Glutamatergic neuron (in vitro differentiated cells): ENCODE data around the gene RETSAT. TPM values are rescaled to one million over a fixed set of nuclear protein-coding genes. Genes with fewer than 3 reads are reported as not detected.
"Not testable (repeated sequence)": the region's sequence is repeated elsewhere in the genome, so short reads cannot be mapped to it uniquely, and the experiment has no call there.

Experiments
- DNase-seq: peaks from one replicate; pipeline ENCODE4 v3.0.0; 2022
- H3K27ac Mint-ChIP-seq: one replicate; pipeline ENCODE4 v1.8.0; 2020; ENCODE audit warnings: mild to moderate bottlenecking, mixed read lengths, inconsistent platforms; ENCODE audit not compliant: unreplicated experiment
- H3K27me3 Mint-ChIP-seq: one replicate; pipeline ENCODE4 v1.8.0; 2020; ENCODE audit warnings: mild to moderate bottlenecking, moderate library complexity, mixed read lengths, inconsistent platforms; ENCODE audit not compliant: unreplicated experiment
- H3K36me3 Mint-ChIP-seq: one replicate; pipeline ENCODE4 v1.8.0; 2020; ENCODE audit warnings: mild to moderate bottlenecking, mixed read lengths, inconsistent platforms; ENCODE audit not compliant: unreplicated experiment
- H3K4me1 Mint-ChIP-seq: one replicate; pipeline ENCODE4 v1.8.0; 2020; ENCODE audit warnings: mild to moderate bottlenecking, low read depth, mixed read lengths, inconsistent platforms; ENCODE audit not compliant: unreplicated experiment
- H3K4me3 Mint-ChIP-seq: one replicate; pipeline ENCODE4 v1.8.0; 2020; ENCODE audit warnings: mild to moderate bottlenecking, mixed read lengths, inconsistent platforms; ENCODE audit not compliant: unreplicated experiment
- H3K9me3 Mint-ChIP-seq: one replicate; pipeline ENCODE4 v1.8.0; 2020; ENCODE audit warnings: mild to moderate bottlenecking, moderate library complexity, mixed read lengths, inconsistent platforms; ENCODE audit not compliant: unreplicated experiment
- total RNA-seq: library from RNA; stranded (reverse); fragmentation: NEBNext Ultra II Directional; extraction: Animal tissue kit (Norgen Biotek cat#: 25700); gene quantifications from one replicate; pipeline ENCODE4 v1.2.1, GENCODE V29; 2021; ENCODE audit not compliant: unreplicated experiment
- TF ChIP-seq, protein P1 (sequence below): fragments of 200-600 bp; sonication (generic); IDR thresholded peaks from one replicate; pipeline ENCODE4 v1.5.0; 2021; ENCODE audit not compliant: partially characterized antibody, unreplicated experiment

The RETSAT gene
- total RNA-seq, 1 donor from 2014 or later: 39.4 TPM

DNA sequence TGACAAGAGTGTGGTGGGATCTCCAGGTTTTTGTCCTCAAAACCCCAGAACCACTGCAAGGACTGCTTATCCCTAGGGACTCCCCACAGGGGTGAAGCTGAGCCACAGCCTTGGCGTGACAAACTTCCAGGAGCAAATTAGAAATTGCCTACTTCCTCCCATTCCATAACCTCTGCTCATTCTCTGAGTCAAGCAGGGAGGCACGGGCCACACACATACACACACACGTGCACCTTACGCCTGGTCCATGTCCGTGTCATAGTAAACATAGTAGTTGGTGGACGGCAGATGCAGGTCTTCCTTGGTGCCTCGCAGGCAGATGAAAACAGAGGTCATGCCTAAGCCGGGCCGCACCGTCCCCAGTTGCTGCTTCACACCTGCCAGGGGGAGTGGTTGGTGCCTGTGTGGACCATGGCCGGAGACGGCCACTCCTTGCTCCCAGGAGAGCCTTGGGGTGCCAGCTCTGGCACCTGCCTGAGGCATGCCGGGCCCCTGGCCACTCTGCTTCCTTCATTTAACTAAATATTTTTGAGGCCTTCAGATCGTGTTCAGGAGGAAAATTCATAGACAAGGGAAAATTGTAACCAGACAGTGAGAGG is 9.9 kb downstream of the RETSAT start:
- Mint-ChIP-seq H3K36me3 (peaks cover 5% of the 10 kb centered on the region), H3K9me3 (no peaks in the 10 kb centered on the region), H3K27me3 (peaks cover 4% of the 10 kb centered on the region), H3K27ac (no peak overlapping the region), H3K4me1 (no peaks in the 10 kb centered on the region), H3K4me3 (no peak overlapping the region)
- TF ChIP-seq, protein P1, sequence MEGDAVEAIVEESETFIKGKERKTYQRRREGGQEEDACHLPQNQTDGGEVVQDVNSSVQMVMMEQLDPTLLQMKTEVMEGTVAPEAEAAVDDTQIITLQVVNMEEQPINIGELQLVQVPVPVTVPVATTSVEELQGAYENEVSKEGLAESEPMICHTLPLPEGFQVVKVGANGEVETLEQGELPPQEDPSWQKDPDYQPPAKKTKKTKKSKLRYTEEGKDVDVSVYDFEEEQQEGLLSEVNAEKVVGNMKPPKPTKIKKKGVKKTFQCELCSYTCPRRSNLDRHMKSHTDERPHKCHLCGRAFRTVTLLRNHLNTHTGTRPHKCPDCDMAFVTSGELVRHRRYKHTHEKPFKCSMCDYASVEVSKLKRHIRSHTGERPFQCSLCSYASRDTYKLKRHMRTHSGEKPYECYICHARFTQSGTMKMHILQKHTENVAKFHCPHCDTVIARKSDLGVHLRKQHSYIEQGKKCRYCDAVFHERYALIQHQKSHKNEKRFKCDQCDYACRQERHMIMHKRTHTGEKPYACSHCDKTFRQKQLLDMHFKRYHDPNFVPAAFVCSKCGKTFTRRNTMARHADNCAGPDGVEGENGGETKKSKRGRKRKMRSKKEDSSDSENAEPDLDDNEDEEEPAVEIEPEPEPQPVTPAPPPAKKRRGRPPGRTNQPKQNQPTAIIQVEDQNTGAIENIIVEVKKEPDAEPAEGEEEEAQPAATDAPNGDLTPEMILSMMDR: no peak
- DNase-seq: no peak

DNA sequence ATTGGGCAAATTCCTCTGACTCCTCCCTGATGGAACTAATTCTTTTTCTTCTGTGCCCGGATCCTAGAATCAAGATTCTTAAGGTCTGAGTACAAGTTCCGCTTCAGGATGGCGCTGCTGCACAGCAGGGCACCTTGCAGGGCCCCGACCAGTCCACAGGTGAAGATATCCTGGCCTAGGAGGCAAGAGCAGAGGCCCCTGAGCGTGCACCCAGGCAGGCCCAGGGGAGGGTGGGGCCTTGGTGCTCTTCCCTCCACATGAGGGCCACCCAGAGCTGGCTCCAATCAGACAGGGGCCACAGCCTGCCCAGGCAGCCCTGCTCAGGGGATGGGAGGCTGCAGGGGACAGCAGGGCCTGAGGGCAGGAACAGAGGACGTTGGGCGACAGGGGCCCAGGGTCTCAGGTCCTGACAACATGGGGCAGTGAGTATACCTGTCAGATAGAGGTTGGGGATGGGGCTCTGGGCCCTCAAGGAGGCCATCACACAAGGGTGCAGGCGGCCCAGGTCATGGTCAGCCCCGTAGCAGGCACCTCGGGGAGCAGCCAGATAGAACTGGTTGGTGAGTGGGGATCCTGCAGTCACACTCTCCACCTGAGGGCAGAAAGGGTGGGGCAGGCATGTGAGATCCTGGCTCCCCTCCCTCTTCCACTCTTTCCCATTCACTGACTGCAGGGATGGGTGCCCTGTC is 11.0 kb downstream of the RETSAT start:
- H3K9me3 Mint-ChIP-seq, H3K36me3 Mint-ChIP-seq, H3K4me1 Mint-ChIP-seq, H3K27me3 Mint-ChIP-seq, H3K27ac Mint-ChIP-seq, DNase-seq, H3K4me3 Mint-ChIP-seq: not testable (repeated sequence)

DNA sequence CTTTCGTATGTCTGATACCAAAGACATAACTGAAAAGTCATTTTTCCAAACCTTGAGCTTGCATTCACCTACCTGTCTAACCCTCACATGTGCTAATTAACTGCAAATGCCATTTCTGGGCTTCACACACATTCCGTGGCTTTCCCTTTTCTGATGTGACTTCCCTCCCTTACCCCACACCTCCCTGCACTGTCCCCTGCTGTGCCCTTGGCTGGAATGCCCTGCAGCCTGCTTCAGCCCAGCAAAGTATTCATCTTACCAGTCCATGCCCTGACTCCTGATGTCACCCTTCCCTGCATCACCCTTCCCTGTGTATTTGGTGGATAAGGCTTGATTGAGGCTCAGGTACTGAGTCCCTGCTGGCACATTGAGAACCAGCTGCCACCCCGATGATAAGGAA is 12.2 kb downstream of the RETSAT start:
- no peak overlapping the region for H3K4me3 Mint-ChIP-seq
- TF ChIP-seq, protein P1: no peak
- H3K4me1 Mint-ChIP-seq: no peaks in the 10 kb centered on the region
- no peak overlapping the region for H3K27ac Mint-ChIP-seq
- DNase-seq: no peak
- H3K36me3 Mint-ChIP-seq: peaks cover 5% of the 10 kb centered on the region
- H3K27me3 Mint-ChIP-seq: peaks cover 4% of the 10 kb centered on the region
- no peaks in the 10 kb centered on the region for H3K9me3 Mint-ChIP-seq

DNA sequence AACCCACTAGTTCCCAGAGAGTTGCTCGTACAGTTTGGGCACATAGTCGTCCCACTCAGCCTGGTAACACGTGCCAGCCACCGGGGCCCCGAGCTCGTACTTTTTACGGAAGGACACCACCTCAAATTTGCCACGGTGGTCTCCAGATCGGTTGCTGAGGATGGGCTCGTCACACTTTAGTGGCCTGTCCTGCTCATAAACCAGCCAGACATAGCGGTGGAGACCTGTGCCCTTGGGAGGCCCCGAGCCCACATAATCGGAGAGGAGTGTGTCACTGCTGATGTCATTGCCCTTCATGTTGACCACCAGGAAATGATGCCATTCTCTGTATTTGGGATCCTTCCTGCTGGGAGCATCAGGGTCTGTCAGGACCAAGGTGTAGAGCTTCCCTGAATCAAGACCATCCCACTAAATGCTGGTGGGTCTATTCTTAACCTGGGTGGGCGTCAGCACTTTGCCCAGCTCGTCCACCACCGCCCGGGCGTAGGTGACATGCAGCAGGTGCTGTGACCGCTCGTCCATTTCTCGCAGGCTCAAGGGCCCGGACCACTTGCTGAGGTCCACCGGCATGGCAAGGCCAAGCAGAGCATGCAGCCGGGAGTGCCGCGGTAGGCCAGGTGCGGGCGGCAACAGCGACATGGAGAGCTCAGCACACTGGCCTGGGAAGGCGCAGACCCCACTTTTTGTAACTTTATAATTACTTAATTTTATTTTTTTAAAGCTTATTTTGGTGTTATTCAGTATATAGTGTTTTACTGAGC is 12.9 kb downstream of the RETSAT start:
- Mint-ChIP-seq H3K9me3 (no peaks in the 10 kb centered on the region), H3K36me3 (peaks cover 5% of the 10 kb centered on the region), H3K4me1 (no peaks in the 10 kb centered on the region), H3K4me3 (no peak overlapping the region), H3K27me3 (peaks cover 4% of the 10 kb centered on the region), H3K27ac (no peak overlapping the region)
- no peak for DNase-seq
- TF ChIP-seq, protein P1: no peak

DNA sequence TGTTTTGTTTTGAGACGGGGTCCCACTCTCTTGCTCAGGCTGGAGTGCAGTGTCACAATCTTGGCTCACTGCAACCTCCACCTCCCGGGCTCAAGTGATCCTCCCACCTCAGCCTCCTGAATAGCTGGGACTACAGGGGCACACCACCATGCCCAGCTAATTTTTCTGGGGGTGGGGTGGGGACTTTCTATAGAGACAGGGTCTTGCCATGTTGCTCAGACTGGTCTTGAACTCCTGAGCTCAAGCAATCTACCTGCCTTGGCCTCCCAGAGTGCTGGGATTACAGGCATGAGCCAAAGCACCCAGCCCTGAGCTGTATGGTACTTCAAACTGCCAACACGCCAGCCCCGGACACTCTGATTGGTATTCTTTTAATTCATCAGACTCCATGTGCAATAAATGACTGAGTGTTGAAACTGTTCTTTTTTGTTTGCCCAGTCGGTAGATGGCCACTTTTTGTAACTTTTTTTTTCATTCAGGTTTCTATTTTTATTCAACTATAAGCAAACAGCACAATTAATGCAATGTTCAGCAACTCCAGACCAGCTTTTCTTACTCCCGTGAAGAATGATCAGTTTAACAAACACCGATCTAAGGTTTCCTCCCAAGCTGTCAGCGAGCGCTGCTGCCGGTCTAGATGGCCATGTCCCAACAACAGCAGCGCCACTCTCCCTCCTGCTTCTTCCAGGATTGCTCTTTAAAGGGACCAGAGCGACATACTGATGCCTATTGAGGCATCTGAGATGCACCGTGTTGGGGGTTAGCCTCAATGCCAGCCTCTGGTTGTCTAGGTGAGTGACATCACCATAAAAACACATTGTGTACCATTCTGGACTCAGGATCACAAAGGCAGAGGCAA is 14.1 kb downstream of the RETSAT start:
- H3K27me3 Mint-ChIP-seq: peaks cover 4% of the 10 kb centered on the region
- DNase-seq: no peak
- peaks cover 5% of the 10 kb centered on the region for H3K36me3 Mint-ChIP-seq
- H3K9me3 Mint-ChIP-seq: no peaks in the 10 kb centered on the region
- no peak overlapping the region for H3K4me3 Mint-ChIP-seq
- H3K27ac Mint-ChIP-seq: no peak overlapping the region
- TF ChIP-seq, protein P1: no peak
- no peaks in the 10 kb centered on the region for H3K4me1 Mint-ChIP-seq
